HG03108 (cell line): ENCODE measurements around the gene HELB.

Experiments
- ATAC-seq: cut with Tn5 transposase; IDR thresholded peaks from one replicate; pipeline ENCODE4 v1.9.1; 2021; ENCODE audit warnings: moderate library complexity; ENCODE audit not compliant: unreplicated experiment

HELB gene

DNA sequence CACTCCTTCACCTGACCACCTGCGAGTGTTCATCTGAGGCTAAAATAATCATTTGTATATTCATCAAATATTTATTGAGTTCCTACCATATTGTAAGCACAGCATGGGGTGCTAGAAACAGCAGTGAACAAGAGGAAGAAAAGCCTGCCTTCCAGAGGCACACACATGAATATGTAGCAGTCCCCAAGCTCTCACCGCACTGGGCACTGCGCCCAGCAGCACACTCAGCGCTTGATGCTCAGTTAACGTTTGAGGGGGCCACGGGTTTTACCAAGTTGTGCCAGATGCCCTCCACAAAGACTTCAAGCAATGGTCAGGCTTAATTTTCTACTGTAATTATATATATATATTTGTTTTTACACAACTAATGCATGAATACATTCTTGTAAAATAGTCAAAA is 52.0 kb downstream of the HELB start:
- ATAC-seq, result no peak

DNA sequence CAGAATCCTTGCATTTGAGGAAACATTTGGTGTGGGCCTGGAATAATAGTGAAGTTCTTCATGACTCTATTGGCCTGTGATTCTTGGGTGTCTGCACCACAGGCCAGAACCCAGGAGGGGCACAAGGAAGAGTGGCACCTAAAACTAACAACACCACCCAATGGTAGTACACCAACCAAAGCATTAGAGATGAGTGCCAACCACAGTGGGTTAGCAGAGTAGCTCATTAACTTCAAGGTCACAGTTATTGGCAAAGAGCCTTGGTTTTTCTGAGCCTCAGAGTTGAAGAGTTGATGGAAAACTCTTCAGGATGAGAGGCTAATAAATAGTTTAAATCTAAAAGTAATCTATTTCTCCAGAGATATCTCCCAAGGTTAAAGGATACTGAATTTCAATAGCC is 57.0 kb downstream of the HELB start:
- ATAC-seq, result no peak

- ATAC-seq, result no peak
Observed at GRCh38 chr12:66361703-66362102, 59.4 kb downstream of the HELB start.

DNA sequence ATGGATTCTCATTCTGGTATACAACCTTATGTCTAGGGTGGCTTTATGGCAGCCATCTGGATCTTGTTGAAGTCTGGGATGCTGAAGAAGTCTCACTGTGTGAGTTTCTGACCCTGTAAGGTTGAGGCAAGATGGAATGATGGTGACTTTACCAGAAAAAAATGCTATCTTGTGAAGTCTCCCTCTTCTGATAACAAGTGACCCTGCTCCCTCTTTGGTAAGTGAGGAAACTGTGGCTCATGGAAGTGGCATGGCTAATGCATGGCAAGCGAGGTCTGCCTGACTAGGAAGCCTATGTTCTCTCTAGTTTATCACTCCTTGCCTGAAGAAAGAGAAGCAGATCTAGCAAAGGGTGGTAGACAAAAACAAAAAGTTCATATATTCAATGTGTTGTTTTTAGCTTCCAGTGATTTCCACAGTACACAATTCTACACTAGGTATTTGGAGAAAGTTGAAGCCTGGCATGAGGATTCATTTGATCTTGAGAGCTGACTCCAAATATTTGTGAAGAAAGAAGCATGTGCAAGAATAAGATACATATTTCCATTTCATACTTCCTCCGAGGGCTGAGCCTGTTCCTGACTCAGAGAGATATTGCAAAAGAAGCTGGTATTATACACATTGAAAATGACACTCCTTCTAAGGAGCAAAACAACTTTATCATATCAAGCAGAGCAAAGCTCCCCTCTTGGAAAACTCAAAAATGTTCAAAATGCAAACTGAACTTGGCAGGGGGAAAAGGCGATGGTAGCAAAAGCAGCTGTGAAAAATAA is 63.6 kb downstream of the HELB start:
- ATAC-seq, result no peak

DNA sequence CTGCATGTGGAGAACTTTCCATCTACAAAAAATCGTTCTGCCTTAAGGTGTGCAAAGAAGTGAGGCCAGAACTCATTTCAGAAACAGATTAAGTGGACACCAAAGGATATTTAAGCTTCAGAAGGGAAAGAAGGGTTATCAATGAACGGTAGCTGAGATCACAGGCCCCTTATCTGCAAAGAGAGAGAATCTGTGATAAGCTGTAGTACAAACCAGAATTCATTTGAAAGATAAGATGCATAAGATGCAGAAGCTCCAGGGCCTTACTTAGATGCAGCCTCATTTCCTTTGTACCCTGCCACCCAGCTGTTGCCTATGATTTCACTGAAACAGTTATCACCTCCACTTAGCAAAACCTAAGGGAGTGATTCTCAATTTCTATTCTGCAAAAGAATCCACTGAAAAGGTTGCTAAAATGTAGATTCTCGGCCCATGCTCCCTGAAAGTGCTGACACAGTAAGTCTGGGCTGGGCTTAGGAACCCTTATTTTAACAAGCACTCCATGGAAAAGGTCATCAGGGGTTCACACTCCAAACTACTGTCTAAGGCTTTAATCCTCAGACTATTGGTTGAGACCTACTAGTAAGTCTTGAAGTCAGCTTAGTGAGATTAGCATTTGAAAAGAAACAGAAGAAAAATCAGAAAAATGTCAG is 64.8 kb downstream of the HELB start:
- ATAC-seq, result no peak

DNA sequence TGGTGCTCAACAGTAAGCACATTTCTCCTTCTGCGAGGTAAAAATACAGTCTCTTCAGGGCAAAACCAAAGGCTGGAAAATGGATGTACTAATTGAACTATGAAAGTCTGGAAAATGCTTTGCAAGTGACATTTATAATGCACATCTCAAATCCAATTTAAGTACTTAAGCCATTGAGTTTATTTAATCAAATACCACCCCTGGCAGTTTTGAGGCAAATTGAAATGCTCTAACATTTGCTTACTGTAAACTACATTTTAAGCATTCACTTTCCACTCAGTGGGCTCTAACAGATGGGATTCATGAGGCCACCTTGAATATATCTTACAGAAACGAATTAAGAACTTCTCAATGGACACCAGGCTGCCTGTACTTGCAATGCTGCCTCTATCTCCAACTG is 69.7 kb downstream of the HELB start:
- ATAC-seq, result no peak

DNA sequence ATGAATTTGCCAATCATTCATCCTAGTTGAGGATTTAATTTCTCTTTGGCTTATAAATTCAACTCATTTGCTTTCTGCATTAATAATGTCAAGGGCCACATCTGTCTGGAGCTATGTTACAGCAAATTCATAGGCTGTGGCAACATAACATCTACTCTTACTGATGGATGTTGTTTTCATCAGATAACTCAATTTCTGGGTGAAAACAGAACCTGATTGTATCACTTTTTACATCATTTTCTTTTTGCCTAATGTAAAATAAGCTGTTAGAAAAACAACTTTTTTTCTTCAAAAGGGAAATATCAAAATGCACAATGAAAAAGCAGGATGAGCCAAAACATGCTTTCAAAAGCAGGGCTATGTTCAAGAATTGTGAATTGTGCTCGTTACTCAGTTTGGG is 73.3 kb downstream of the HELB start:
- no peak for ATAC-seq

- ATAC-seq, result no peak
Observed at GRCh38 chr12:66379616-66380015, 77.3 kb downstream of the HELB start.

DNA sequence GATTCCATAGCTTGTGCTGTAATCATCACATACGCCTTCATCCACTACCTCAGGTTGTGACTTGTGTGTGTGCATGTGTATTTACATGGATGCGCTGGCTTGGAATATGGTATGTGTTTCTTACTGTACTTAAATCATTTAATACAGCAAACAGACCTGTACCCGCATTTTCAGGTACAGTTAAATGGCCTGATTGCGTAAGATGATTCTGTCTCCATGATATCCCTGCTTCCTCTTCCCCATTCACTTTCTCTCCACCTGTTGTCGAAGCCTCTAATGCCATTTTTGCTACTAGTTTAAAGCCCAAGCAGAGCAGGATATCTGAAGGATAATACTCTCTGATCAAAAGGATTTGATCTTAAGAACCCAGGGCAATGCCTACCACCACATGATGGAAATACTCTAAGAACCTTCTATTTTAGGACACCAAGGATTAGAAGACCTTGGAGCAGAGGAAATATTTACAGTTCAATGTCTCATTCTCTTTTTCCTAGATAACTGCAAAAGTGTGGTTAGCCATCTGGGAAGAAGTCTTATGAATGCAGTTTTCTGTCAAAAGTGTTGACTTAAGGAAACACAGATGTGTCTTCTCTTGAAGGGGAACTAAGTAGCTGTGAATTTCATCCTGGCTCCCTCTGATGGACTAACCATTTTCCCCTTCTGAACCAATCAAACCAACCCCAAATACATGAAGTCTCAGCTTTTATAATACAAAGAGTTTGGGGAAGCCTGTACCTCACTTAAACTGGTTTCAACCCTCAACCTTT is 78.7 kb downstream of the HELB start:
- ATAC-seq, result no peak

DNA sequence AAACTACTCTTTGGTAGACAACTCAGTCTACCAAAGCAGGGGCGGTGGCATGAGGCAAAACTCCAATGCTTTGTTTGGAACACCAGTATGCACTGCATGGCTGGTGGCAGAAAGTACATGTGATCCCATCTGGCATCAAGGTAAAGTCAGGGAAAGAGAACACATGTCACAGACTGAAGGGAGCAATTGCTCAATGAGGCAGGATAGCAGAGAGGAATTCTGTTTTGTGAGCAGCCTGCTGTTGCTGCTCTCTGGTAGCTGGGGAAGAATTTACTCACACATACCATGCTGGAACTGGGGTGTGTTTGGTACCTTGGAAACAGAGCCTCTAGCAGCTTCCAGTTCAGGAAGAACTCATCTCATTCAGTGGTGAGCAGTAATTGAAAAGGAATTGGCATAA is 84.8 kb downstream of the HELB start:
- ATAC-seq, result no peak
